Neural cell (in vitro differentiated cells): ENCODE measurements around the gene SUCO. TPM values are rescaled to one million over a fixed set of nuclear protein-coding genes. Genes with fewer than 3 reads are reported as not detected.

Experiments
- H2AFZ ChIP-seq: fragments of 200-600, 300-800 bp; sonication (generic), shearing (Covaris generic); 2 replicates; pipeline ENCODE4 v1.6.0; 2014; ENCODE audit warnings: low read depth, mild to moderate bottlenecking, antibody characterized with exemption, low read length, moderate library complexity
- H3F3A ChIP-seq: fragments of 200-600 bp; shearing (Covaris generic); 2 replicates; pipeline ENCODE4 v1.6.1; 2016; ENCODE audit warnings: mild to moderate bottlenecking, moderate library complexity, mixed read lengths, antibody characterized with exemption, low read length; ENCODE audit not compliant: insufficient read depth, poor library complexity, severe bottlenecking
- H3K27ac ChIP-seq: fragments of 200-600, 300-800 bp; sonication (generic), shearing (Covaris generic); 2 replicates; pipeline ENCODE4 v1.5.1; 2014; ENCODE audit warnings: mild to moderate bottlenecking, low read length, moderate library complexity
- H3K27me3 ChIP-seq: fragments of 300-800, 200-600 bp; sonication (generic), shearing (Covaris generic); 2 replicates; pipeline ENCODE4 v1.6.0; 2014; ENCODE audit warnings: mild to moderate bottlenecking, low read depth, low read length, moderate library complexity; ENCODE audit not compliant: insufficient read depth
- H3K36me3 ChIP-seq: fragments of 300-800, 200-600 bp; sonication (generic), shearing (Covaris generic); 2 replicates; pipeline ENCODE4 v1.5.1; 2014; ENCODE audit warnings: mild to moderate bottlenecking, antibody characterized with exemption, low read length, moderate library complexity; ENCODE audit not compliant: insufficient read depth
- H3K4me2 ChIP-seq: fragments of 300-800, 200-600 bp; sonication (generic), shearing (Covaris generic); 2 replicates; pipeline ENCODE4 v1.6.0; 2014; ENCODE audit warnings: mild to moderate bottlenecking, low read length
- H3K4me3 ChIP-seq: fragments of 300-800, 200-600 bp; sonication (generic), shearing (Covaris generic); 2 replicates; pipeline ENCODE4 v1.5.1; 2014; ENCODE audit warnings: mild to moderate bottlenecking, low read length, moderate library complexity
- H3K79me2 ChIP-seq: fragments of 200-600 bp; shearing (Covaris generic); replicated peaks from 2 replicates; pipeline ENCODE4 v1.6.0; 2014; ENCODE audit warnings: mild to moderate bottlenecking, low read length, moderate library complexity; ENCODE audit not compliant: insufficient read depth
- H3K9ac ChIP-seq: fragments of 300-800, 200-600 bp; sonication (generic), shearing (Covaris generic); 2 replicates; pipeline ENCODE4 v1.6.1; 2016; ENCODE audit warnings: mild to moderate bottlenecking, low read length, mixed read lengths
- H3K9me2 ChIP-seq: fragments of 200-600 bp; shearing (Covaris generic); 2 replicates; pipeline ENCODE4 v1.6.1; 2016; ENCODE audit warnings: mild to moderate bottlenecking, low read length, mixed read lengths; ENCODE audit not compliant: insufficient read depth
- H3K9me3 ChIP-seq: fragments of 200-600, 300-800 bp; sonication (generic), shearing (Covaris generic); 2 replicates; pipeline ENCODE4 v1.6.1; 2016; ENCODE audit warnings: mild to moderate bottlenecking, mixed run types, low read length, moderate library complexity, mixed read lengths
- H4K20me1 ChIP-seq: fragments of 200-600 bp; shearing (Covaris generic); 2 replicates; pipeline ENCODE4 v1.6.1; 2016; ENCODE audit warnings: mild to moderate bottlenecking, mixed run types; ENCODE audit not compliant: insufficient read depth
- EP300 ChIP-seq: fragments of 450-650 bp; conservative IDR thresholded peaks from 2 replicates; pipeline ENCODE4 v1.6.1; 2014; ENCODE audit warnings: antibody characterized with exemption, mild to moderate bottlenecking, moderate library complexity; ENCODE audit not compliant: poor library complexity, severe bottlenecking
- EZH2 ChIP-seq: fragments of 200-600, 300-800 bp; shearing (Covaris generic), sonication (generic); IDR thresholded peaks from 2 replicates; pipeline ENCODE4 v1.6.1; 2014; ENCODE audit warnings: antibody characterized with exemption, low read length, borderline replicate concordance, mild to moderate bottlenecking; ENCODE audit not compliant: insufficient read depth, poor library complexity, severe bottlenecking
- MXI1 ChIP-seq: fragments of 450-650 bp; conservative IDR thresholded peaks from 2 replicates; pipeline ENCODE4 v1.6.1; 2014; ENCODE audit warnings: antibody characterized with exemption, mild to moderate bottlenecking; ENCODE audit not compliant: poor library complexity, severe bottlenecking
- POLR2AphosphoS5 ChIP-seq: IDR thresholded peaks from 2 replicates; pipeline ENCODE4 v1.6.1; 2012
- RAD21 ChIP-seq: fragments of 450-650 bp; conservative IDR thresholded peaks from 2 replicates; pipeline ENCODE4 v1.6.1; 2014; ENCODE audit warnings: antibody characterized with exemption, mild to moderate bottlenecking, moderate library complexity
- SMC3 ChIP-seq: fragments of 450-650 bp; conservative IDR thresholded peaks from 2 replicates; pipeline ENCODE4 v1.6.1; 2014; ENCODE audit warnings: antibody characterized with exemption, mild to moderate bottlenecking, moderate library complexity; ENCODE audit not compliant: poor library complexity
- TAF1 ChIP-seq: IDR thresholded peaks from 2 replicates; pipeline ENCODE4 v1.6.1; 2012; ENCODE audit warnings: low read depth
- polyA plus RNA-seq: library from polyadenylated mRNA; depleted of rRNA; stranded (reverse); fragments of >200 nt; gene quantifications from 2 replicates; pipeline ENCODE4 v1.2.3, GENCODE V29; 2014
- TF ChIP-seq, protein P1 (sequence below): fragments of 450-650 bp; IDR thresholded peaks from 2 replicates; pipeline ENCODE4 v1.5.1; 2014; ENCODE audit warnings: antibody characterized with exemption, mild to moderate bottlenecking, moderate library complexity; ENCODE audit not compliant: poor library complexity, severe bottlenecking
- TF ChIP-seq, protein P2 (sequence below): IDR thresholded peaks from 2 replicates; pipeline ENCODE4 v1.6.1; 2012; ENCODE audit warnings: borderline replicate concordance

Gene SUCO
- polyA plus RNA-seq, 1 donor from 2014 or later: 43.4 TPM

DNA sequence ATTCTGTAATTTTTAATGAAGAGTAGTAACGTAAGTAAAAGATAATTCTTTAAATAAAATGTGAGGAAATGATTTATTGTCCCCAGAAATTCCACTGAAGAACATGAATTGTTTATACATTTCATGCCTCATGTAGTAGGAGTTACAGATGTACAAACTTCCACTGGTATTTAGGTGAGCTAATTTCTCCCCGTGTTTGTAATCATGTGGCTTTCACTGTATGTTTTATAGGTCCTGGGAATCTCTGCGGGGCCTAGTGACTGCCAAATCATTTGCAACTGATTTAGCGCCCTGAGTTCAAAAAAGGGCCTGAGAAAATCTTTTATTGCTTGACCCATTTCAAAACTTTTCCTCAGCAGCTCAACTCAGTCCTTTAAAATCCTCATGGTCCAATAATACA, 95.5 kb downstream of the SUCO start:
- Histone ChIP-seq H3K4me2 (no peak overlapping the region), H3K9me3 (no peaks in the 10 kb centered on the region)

DNA sequence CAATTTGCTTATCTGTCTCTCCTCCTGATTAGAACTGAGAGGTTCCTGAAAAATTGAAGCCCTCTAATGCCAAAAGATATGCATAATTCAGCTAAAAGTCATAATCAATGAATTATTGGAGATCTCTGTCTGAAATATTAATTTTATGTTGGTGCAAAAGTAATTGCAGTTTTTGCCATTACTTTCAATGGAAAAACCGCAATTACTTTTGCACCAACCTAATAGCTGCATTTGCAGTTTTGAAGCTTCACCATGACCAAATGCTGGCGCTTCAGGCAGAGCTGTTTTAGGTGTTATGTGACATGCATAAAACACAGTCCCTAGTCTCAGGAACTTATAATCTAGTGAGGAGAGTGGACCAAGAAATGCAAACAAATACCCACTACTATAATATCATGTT, 96.2 kb downstream of the SUCO start:
- no peak overlapping the region for H3K4me2 ChIP-seq
- no peaks in the 10 kb centered on the region for H3K9me3 ChIP-seq
- no peak overlapping the region for H2AFZ ChIP-seq
- TF ChIP-seq MXI1 (no peak), TAF1 (no peak), EP300 (no peak), SMC3 (no peak), EZH2 (no peak)
- no peaks in the 10 kb centered on the region for H3K9me2 ChIP-seq
- H3K27ac ChIP-seq: no peak overlapping the region
- H4K20me1 ChIP-seq: no peaks in the 10 kb centered on the region
- no peaks in the 10 kb centered on the region for H3K36me3 ChIP-seq
- no peak overlapping the region for H3K4me3 ChIP-seq
- no peaks in the 10 kb centered on the region for H3F3A ChIP-seq
- H3K27me3 ChIP-seq: no peaks in the 10 kb centered on the region
- H3K79me2 ChIP-seq: no peaks in the 10 kb centered on the region
- no peak overlapping the region for H3K9ac ChIP-seq

More for the DNA sequence above, 95.5 kb downstream of the SUCO start:
- H3K4me3 ChIP-seq: no peak overlapping the region
- H3K9ac ChIP-seq: no peak overlapping the region
- TF ChIP-seq POLR2AphosphoS5: no peak
- TF ChIP-seq, protein P1, sequence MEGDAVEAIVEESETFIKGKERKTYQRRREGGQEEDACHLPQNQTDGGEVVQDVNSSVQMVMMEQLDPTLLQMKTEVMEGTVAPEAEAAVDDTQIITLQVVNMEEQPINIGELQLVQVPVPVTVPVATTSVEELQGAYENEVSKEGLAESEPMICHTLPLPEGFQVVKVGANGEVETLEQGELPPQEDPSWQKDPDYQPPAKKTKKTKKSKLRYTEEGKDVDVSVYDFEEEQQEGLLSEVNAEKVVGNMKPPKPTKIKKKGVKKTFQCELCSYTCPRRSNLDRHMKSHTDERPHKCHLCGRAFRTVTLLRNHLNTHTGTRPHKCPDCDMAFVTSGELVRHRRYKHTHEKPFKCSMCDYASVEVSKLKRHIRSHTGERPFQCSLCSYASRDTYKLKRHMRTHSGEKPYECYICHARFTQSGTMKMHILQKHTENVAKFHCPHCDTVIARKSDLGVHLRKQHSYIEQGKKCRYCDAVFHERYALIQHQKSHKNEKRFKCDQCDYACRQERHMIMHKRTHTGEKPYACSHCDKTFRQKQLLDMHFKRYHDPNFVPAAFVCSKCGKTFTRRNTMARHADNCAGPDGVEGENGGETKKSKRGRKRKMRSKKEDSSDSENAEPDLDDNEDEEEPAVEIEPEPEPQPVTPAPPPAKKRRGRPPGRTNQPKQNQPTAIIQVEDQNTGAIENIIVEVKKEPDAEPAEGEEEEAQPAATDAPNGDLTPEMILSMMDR: no peak
- no peak for TF ChIP-seq EZH2
- TF ChIP-seq RAD21: no peak
- no peak for TF ChIP-seq MXI1
- TF ChIP-seq SMC3: no peak
- TF ChIP-seq, protein P2, sequence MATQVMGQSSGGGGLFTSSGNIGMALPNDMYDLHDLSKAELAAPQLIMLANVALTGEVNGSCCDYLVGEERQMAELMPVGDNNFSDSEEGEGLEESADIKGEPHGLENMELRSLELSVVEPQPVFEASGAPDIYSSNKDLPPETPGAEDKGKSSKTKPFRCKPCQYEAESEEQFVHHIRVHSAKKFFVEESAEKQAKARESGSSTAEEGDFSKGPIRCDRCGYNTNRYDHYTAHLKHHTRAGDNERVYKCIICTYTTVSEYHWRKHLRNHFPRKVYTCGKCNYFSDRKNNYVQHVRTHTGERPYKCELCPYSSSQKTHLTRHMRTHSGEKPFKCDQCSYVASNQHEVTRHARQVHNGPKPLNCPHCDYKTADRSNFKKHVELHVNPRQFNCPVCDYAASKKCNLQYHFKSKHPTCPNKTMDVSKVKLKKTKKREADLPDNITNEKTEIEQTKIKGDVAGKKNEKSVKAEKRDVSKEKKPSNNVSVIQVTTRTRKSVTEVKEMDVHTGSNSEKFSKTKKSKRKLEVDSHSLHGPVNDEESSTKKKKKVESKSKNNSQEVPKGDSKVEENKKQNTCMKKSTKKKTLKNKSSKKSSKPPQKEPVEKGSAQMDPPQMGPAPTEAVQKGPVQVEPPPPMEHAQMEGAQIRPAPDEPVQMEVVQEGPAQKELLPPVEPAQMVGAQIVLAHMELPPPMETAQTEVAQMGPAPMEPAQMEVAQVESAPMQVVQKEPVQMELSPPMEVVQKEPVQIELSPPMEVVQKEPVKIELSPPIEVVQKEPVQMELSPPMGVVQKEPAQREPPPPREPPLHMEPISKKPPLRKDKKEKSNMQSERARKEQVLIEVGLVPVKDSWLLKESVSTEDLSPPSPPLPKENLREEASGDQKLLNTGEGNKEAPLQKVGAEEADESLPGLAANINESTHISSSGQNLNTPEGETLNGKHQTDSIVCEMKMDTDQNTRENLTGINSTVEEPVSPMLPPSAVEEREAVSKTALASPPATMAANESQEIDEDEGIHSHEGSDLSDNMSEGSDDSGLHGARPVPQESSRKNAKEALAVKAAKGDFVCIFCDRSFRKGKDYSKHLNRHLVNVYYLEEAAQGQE: no peak
- no peak for TF ChIP-seq TAF1
- TF ChIP-seq EP300: no peak
- H3K27me3 ChIP-seq: no peaks in the 10 kb centered on the region
- H3K36me3 ChIP-seq: no peaks in the 10 kb centered on the region
- no peaks in the 10 kb centered on the region for H3K9me2 ChIP-seq
- H2AFZ ChIP-seq: no peak overlapping the region
- no peaks in the 10 kb centered on the region for H3F3A ChIP-seq
- H3K79me2 ChIP-seq: no peaks in the 10 kb centered on the region
- H3K27ac ChIP-seq: no peak overlapping the region
- no peaks in the 10 kb centered on the region for H4K20me1 ChIP-seq
